ENCODE data around the gene DNAAF3.

- TF ChIP-seq, protein P1, sequence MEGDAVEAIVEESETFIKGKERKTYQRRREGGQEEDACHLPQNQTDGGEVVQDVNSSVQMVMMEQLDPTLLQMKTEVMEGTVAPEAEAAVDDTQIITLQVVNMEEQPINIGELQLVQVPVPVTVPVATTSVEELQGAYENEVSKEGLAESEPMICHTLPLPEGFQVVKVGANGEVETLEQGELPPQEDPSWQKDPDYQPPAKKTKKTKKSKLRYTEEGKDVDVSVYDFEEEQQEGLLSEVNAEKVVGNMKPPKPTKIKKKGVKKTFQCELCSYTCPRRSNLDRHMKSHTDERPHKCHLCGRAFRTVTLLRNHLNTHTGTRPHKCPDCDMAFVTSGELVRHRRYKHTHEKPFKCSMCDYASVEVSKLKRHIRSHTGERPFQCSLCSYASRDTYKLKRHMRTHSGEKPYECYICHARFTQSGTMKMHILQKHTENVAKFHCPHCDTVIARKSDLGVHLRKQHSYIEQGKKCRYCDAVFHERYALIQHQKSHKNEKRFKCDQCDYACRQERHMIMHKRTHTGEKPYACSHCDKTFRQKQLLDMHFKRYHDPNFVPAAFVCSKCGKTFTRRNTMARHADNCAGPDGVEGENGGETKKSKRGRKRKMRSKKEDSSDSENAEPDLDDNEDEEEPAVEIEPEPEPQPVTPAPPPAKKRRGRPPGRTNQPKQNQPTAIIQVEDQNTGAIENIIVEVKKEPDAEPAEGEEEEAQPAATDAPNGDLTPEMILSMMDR (conservative IDR thresholded peaks at IDR 0.05; ENCODE audit: low read length) = no peak
- no peak for TF ChIP-seq EZH2phosphoT487 (IDR thresholded peaks at IDR 0.05; ENCODE audit: borderline replicate concordance)
Observed at GRCh38 chr19:55111238-55111831, 55.1 kb downstream of the DNAAF3 start.

All from Loucy (cell line).